HepG2 (cell line): ENCODE data around the gene STAT5A. TPM values are rescaled to one million over a fixed set of nuclear protein-coding genes. Genes with fewer than 3 reads are reported as not detected.

Experiments used
- EEA1 ChIP-seq: sonication (generic); formaldehyde crosslinking; IDR thresholded peaks from 2 replicates; pipeline ENCODE4 v1.5.1; 2020; ENCODE audit warnings: mild to moderate bottlenecking, missing genetic modification reagents, borderline replicate concordance
- FOXO1 ChIP-seq: sonication (generic); formaldehyde crosslinking; IDR thresholded peaks from 2 replicates; pipeline ENCODE4 v1.4.0; 2020; ENCODE audit warnings: missing genetic modification reagents
- GATAD2A ChIP-seq: IDR thresholded peaks from 2 replicates; pipeline ENCODE4 v1.6.1; 2016
- HES4 ChIP-seq: sonication (generic); formaldehyde crosslinking; IDR thresholded peaks from 2 replicates; pipeline ENCODE4 v1.9.0; 2021; ENCODE audit warnings: mild to moderate bottlenecking, missing genetic modification reagents, borderline replicate concordance
- KDM5A ChIP-seq: fragments of 200-600 bp; sonication (generic); IDR thresholded peaks from 2 replicates; pipeline ENCODE4 v1.7.0; 2018; ENCODE audit warnings: antibody characterized with exemption, mild to moderate bottlenecking, low read length, borderline replicate concordance
- NKX3-1 ChIP-seq: sonication (generic); formaldehyde crosslinking; IDR thresholded peaks from 2 replicates; pipeline ENCODE4 v1.5.0; 2020; ENCODE audit warnings: missing genetic modification reagents
- POLR2AphosphoS5 ChIP-seq: IDR thresholded peaks from 2 replicates; pipeline ENCODE4 v1.6.1; 2012; ENCODE audit warnings: low read depth, low read length
- RERE ChIP-seq: IDR thresholded peaks from 2 replicates; pipeline ENCODE4 v1.6.1; 2016; ENCODE audit warnings: low read depth, missing genetic modification reagents, missing compliant biosample characterization
- SNAI1 ChIP-seq: sonication (generic); formaldehyde crosslinking; IDR thresholded peaks from 2 replicates; pipeline ENCODE4 v1.5.0; 2020; ENCODE audit warnings: mild to moderate bottlenecking, missing genetic modification reagents, borderline replicate concordance
- SNAPC5 ChIP-seq: sonication (generic); formaldehyde crosslinking; IDR thresholded peaks from 2 replicates; pipeline ENCODE4 v1.8.1; 2023; ENCODE audit warnings: mild to moderate bottlenecking, missing genetic modification reagents, borderline replicate concordance
- STAT5B ChIP-seq: sonication (generic); formaldehyde crosslinking; IDR thresholded peaks from 2 replicates; pipeline ENCODE4 v1.4.0; 2020; ENCODE audit warnings: missing genetic modification reagents
- SYNCRIP ChIP-seq: fragments of 200-400 bp; formaldehyde crosslinking; IDR thresholded peaks from 2 replicates; pipeline ENCODE4 v1.6.1; 2018; ENCODE audit warnings: mild to moderate bottlenecking, low read depth, low read length; ENCODE audit not compliant: insufficient read depth
- ZBTB4 ChIP-seq: sonication (generic); formaldehyde crosslinking; IDR thresholded peaks from 2 replicates; pipeline ENCODE4 v1.4.0; 2020; ENCODE audit warnings: missing genetic modification reagents, mild to moderate bottlenecking, borderline replicate concordance
- ZNF224 ChIP-seq: sonication (generic); formaldehyde crosslinking; IDR thresholded peaks from 2 replicates; pipeline ENCODE4 v1.5.0; 2020; ENCODE audit warnings: mild to moderate bottlenecking, missing genetic modification reagents
- ZNF235 ChIP-seq: sonication (generic); formaldehyde crosslinking; IDR thresholded peaks from 2 replicates; pipeline ENCODE4 v1.8.1; 2023; ENCODE audit warnings: mild to moderate bottlenecking, missing genetic modification reagents, borderline replicate concordance
- ZNF282 ChIP-seq: fragments of 450-650 bp; IDR thresholded peaks from 2 replicates; pipeline ENCODE4 v1.6.1; 2018; ENCODE audit not compliant: partially characterized antibody
- ZNF296 ChIP-seq: sonication (generic); formaldehyde crosslinking; conservative IDR thresholded peaks from 2 replicates; pipeline ENCODE4 v1.5.0; 2020; ENCODE audit warnings: mild to moderate bottlenecking, missing genetic modification reagents
- ZNF484 ChIP-seq: sonication (generic); formaldehyde crosslinking; IDR thresholded peaks from 2 replicates; pipeline ENCODE4 v1.5.1; 2020; ENCODE audit warnings: mild to moderate bottlenecking, low read depth, missing genetic modification reagents, borderline replicate concordance
- ZNF644 ChIP-seq: IDR thresholded peaks from 2 replicates; pipeline ENCODE4 v1.6.1; 2016; ENCODE audit warnings: low read depth
- polyA plus RNA-seq, 8 experiments: library from polyadenylated mRNA; depleted of rRNA in 3 of 8; stranded (reverse) in 7 of 8; unstranded in 1 of 8; fragments of >200 nt; fragmentation: Illumina TruSeq in 4 of 8; extraction: Trizol in 4 of 8; gene quantifications; 2 replicates each; pipeline versions ENCODE4 v1.2.1 to v1.2.3, GENCODE V29; 2011 to 2016; ENCODE audit warnings: low read depth in 4 of 8, missing spikeins in 1 of 8, mixed read lengths in 1 of 8; ENCODE audit not compliant: insufficient read depth in 1 of 8
- total RNA-seq, 5 experiments: library from RNA; depleted of rRNA; stranded (reverse); fragments of >200 nt; fragmentation: Illumina TruSeq; extraction: Trizol; gene quantifications; 2 replicates each; pipeline ENCODE4 v1.2.3, GENCODE V29; 2016; ENCODE audit warnings: low read depth in 1 of 5
- TF ChIP-seq, protein P1 (sequence below): sonication (generic); formaldehyde crosslinking; IDR thresholded peaks from 2 replicates; pipeline ENCODE4 v1.5.1; 2020; ENCODE audit warnings: mild to moderate bottlenecking, missing genetic modification reagents, moderate library complexity

Gene STAT5A
- total and polyA plus RNA-seq, 2 of the 13 experiments (the other 11 are each of a cell fraction or from before 2014, with no cell fraction given), result 1.4 to 4.1 TPM

GRCh38 chr17:42304187-42305030 is 16.1 kb downstream of the STAT5A start (continued):
- TF ChIP-seq RERE (CRISPR knock-in tag), result no peak
- no peak for TF ChIP-seq KDM5A
- TF ChIP-seq, protein P1, sequence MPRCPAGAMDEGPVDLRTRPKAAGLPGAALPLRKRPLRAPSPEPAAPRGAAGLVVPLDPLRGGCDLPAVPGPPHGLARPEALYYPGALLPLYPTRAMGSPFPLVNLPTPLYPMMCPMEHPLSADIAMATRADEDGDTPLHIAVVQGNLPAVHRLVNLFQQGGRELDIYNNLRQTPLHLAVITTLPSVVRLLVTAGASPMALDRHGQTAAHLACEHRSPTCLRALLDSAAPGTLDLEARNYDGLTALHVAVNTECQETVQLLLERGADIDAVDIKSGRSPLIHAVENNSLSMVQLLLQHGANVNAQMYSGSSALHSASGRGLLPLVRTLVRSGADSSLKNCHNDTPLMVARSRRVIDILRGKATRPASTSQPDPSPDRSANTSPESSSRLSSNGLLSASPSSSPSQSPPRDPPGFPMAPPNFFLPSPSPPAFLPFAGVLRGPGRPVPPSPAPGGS (CRISPR knock-in tag), result no peak
- TF ChIP-seq STAT5B (CRISPR knock-in tag), result no peak
- TF ChIP-seq ZNF224 (CRISPR knock-in tag), result no peak
- TF ChIP-seq EEA1 (CRISPR knock-in tag), result no peak
- TF ChIP-seq GATAD2A (CRISPR knock-in tag), result peak; percentile 56; the same call in 1 of the 2 replicates
- TF ChIP-seq NKX3-1, result no peak
- peak; percentile 75; the same call in 1 of the 2 replicates for TF ChIP-seq HES4
- no peak for TF ChIP-seq ZNF282
- TF ChIP-seq SNAPC5 (CRISPR knock-in tag), result no peak
- no peak for TF ChIP-seq ZNF296 (CRISPR knock-in tag)
- TF ChIP-seq FOXO1, result no peak; the same call in 1 of the 2 replicates
- no peak for TF ChIP-seq SYNCRIP
- TF ChIP-seq POLR2AphosphoS5, result peak; percentile 49
- no peak; the same call in 1 of the 2 replicates for TF ChIP-seq ZNF644 (CRISPR knock-in tag)
- no peak for TF ChIP-seq ZNF235
- peak; percentile 70; the same call in 1 of the 2 replicates for TF ChIP-seq ZBTB4
- no peak for TF ChIP-seq ZNF484
- no peak for TF ChIP-seq SNAI1
